HG03159 (cell line): ENCODE data around the gene SKAP1.

Experiments
- ATAC-seq: cut with Tn5 transposase; IDR thresholded peaks from one replicate; pipeline ENCODE4 v1.9.1; 2021; ENCODE audit warnings: mild to moderate bottlenecking, moderate library complexity; ENCODE audit not compliant: unreplicated experiment

SKAP1 gene

GRCh38 chr17:48180842-48181629, 249.0 kb downstream of the SKAP1 start:
- ATAC-seq = no peak

- ATAC-seq = no peak
These were observed 250.7 kb downstream of the SKAP1 start for GRCh38 chr17:48179071-48179945.

DNA sequence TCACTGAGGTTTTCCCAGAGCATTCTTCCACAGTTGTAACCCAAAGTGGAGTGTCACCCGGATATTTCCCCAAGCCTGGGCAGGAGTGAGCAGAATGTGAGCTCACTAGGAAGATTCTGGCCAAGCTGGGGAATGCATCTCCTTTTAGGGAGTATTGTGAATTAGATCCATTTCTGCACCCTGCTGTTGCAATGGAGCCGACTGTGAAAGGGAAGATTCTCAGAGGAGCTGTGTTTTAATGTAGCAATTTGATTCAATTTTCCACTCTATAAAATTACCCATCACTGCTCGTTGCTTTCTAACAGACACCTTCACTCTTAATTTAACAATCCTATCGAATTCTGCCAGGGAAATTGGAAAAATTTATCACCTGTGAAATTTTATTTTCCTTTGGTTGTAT, 251.7 kb downstream of the SKAP1 start:
- ATAC-seq = no peak

- no peak for ATAC-seq
These were observed 252.2 kb downstream of the SKAP1 start for GRCh38 chr17:48177816-48178215.

DNA sequence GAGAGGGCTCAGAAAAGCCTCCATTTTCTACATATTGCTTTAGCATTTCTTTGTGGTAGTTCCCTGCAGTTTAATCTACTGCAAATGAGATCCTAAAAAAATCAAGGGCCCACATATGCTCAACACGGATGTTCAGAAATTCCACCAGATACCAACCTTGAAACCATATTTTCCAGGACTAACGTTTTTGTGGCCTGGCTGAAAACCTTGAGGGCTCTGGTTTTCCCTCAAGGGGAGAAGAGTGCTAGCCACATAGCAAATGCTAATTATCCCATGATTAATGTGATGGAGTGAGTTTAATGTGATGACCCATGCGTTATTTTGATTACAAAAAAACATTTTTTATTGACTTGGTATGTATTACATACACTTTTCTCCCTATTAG, 253.6 kb downstream of the SKAP1 start:
- ATAC-seq = no peak

DNA sequence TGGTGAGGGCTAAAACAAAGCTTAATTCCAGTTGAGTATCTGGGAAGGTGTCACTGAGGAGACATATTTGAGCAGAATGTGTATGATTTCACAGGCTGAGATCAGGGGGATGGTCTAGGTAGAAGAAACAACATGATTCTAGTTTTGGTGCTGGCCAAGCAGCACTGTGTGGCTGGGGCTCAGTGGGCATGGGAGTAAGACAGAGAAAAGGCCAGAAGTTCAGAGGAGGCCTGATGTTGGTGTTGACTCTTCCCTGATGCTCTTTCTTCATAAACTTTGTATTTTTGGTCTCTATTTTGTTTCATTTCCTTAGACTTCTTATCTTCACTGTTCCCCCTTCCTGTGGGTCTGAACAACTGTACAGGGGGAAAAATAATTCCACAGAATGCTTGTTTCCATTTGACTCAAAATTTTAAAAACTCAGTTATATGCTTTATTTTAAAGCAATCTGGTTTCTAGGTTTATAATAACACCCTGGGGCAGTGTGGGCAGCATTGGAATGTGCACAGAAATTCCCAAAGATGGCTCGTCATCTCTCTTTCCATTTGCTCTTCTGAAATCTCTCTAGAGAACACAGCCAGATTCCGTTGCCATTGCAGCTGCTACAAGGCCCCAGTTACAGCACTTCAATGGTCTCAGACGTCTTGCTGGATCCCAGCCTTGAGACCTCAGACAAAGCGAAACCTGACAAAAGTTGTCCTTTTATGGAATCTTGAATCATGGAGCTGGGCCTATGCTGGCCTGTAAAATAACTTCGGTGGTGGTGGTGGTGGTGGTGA, 254.1 kb downstream of the SKAP1 start:
- ATAC-seq = no peak

- ATAC-seq = no peak
These were observed 255.0 kb downstream of the SKAP1 start for GRCh38 chr17:48174833-48175523.

DNA sequence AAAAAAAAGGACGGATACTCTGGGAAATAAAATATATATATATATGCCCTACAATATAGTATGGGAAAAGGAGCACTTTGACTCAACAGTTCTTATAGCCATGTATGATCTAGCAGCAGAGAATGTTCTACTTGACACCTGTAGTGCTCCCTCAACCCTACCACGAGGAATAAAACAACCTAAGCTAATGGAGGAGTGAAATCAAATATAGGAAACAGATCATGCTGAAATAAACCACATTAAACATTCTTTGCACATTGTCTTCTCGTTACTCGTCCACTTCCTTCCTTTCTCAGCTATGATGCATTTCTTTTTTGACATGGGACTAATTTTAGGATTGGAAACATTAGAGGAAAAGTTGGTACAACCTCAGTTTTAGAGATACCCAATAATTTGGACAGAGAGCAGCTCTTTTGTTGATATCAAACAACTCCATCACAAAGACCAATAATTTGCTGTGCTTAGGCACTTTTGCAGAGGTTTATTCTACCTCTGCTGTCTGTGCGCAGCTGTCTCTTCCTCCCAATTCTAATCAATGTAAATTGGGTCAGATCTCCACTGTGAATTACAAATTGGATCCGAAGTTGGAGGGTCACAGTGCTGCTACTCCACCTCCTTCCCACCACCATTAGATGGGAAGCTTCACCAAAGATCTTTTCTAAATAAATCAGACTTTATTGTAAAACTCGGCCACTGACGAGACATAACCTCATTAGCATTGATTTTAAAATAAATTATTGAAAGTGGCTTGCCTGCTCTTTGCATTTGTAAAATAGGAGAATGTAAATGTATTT, 256.6 kb downstream of the SKAP1 start:
- no peak for ATAC-seq

GRCh38 chr17:48169926-48170325, 260.1 kb downstream of the SKAP1 start:
- no peak for ATAC-seq

DNA sequence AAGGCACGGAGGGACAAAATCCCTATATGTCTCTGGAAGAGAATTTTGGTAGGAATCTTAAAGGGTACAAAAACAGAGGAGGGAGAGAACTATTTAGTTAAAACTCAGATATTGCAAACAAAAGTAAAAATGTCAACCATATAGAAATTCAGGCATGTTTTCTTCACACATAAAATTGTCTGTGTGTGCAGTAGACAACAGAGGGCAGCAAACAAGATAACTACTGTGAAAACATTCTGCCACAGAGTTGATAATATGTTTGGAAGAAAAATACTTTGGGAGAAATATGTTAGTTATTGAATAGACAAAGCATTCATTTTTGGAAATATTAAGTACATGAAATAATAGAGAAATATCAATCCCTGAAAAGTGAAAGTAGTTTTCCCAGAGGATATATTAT, 266.2 kb downstream of the SKAP1 start:
- ATAC-seq = no peak

- ATAC-seq = no peak
These were observed 267.0 kb downstream of the SKAP1 start for GRCh38 chr17:48162946-48163506.

GRCh38 chr17:48162306-48162934, 267.6 kb downstream of the SKAP1 start:
- ATAC-seq = no peak

DNA sequence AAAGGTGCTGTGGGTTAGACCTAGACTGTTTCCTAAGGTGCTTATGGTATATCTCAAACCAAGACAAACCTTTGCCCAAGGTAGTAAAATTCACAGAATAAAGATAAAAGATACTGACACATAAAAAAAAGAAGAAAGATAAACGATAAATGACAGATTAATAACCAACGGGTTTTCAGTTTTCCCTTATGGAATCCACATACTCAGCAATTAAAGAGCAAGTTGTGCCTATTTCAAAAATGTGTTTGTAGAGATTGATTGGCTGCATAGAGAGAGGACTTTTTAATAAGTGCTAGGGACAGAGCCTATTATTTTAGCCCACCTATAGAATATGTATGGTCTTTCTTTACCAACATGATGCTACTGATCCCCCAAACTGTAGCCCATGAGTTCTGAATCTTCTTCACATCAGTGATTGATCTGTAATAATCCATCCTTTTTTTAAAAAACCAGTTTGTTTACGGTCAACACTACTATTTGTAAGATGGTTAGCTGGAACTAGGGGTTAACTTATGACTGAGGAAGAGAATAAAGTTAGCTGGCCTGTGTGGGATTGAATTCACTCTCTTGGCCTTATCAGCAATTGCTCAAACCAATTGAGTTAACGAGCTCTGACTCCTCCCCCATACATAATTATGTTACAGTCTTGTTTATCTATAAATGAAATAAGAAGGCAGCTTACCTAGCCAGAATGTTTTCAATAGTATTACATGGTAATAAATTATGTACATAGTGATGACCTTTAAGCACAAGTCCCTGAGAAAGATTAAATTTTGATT, 268.7 kb downstream of the SKAP1 start:
- no peak for ATAC-seq

DNA sequence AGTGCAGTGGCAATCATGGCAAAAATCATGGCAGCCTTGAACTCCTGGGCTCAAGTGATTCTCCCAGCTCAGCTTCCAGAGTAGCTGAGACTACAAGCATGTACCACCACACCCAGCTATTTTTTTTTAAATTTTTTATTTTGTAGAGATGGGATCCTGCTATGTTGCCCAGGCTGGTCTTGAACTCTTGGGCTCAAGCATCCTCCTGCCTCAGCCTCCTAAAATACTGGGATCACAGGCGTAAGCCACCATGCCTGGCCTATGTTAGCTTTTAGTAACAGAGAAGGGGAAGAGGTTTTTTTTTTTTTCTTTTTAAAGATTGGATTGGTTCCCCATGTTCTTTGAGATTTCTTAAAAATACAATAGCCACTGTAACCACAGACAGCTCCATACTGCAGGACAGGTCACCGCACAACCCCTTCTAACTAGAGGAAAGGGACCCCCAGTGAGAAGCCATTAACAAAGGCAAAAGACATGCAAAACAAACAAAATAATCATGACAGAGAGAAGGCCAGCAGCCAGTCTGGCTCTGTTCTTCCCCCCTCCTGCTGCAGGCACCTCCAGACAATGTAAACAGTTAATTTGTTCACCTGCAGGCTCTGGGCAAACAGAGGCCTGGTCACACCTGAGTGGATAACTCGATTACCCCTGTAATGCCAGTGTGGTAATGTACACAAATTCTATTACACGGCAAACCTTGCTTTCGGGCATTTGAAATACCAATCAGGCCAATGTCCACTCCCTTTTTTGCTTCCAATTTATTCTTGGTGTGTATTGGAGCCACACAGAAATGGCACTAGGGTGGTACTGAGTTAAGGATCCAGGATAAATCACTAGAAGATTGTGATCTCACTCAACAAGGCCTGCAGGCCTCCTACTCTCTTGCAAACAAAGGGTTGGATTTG, 269.6 kb downstream of the SKAP1 start:
- no peak for ATAC-seq

GRCh38 chr17:48159232-48159631, 270.8 kb downstream of the SKAP1 start:
- no peak for ATAC-seq

DNA sequence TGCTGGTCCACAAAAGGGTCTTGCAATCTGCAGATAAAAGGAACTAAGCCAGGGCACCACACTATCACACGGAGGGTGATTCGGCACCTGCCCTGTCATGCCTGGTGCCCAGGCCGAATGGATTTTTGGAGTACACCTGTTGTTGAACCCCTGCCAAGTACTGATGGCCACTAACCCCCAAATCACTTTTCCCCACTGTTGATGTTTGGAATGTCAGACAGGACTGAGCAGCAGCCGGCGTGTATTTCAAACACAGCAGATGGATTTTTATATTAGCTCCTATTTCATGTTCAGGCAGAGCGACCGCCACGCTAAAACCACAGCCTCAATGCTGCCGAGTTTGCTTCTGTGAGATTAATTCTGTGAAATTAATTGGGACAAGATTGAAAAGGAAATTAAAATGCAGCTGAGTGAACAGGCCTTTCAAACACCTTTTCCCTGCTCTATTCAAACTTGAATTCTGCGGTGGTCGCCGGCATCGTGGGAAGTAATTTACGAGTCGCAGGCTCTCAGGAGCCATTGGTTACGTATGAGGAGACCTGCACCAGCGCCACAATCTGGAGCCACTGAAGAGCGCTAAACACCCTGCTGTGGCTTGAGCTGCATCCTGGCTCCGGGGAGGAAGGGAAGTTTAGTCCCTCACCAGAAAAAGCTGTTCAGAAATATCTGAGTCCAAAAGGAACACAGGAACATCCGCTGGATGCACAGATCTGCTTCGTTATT, 274.0 kb downstream of the SKAP1 start:
- no peak for ATAC-seq
